HG03039 (cell line): ENCODE data around the gene GCN1.

ENCODE experiments used
- ATAC-seq: cut with Tn5 transposase; IDR thresholded peaks from one replicate; pipeline ENCODE4 v1.9.1; 2021; ENCODE audit warnings: mild to moderate bottlenecking, moderate library complexity; ENCODE audit not compliant: unreplicated experiment

Gene GCN1

DNA sequence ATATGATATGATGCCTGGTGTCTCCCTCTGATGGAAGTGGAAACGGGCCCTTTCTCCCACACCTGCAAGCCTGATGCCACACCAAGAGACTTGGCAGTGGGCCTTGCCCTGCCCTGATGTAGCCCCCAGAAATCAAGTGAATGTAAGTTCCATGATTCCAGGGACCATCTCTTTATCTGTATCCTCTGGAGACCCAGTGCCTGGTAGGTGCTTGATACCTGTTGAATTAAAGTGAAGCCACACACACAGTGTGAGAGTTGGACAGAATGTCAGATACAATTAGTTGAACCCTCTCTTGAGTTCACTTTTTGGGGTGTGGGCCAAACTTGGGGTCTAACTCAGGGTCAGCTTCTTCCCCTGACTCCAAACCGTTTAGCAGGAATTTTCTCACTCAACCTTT, 73.2 kb downstream of the GCN1 start:
- no peak for ATAC-seq

GRCh38 chr12:120119271-120119973, 75.1 kb downstream of the GCN1 start:
- ATAC-seq: no peak

- ATAC-seq: no peak
These were observed 76.0 kb downstream of the GCN1 start for GRCh38 chr12:120118321-120119061.

- ATAC-seq: no peak
These were observed 76.6 kb downstream of the GCN1 start for GRCh38 chr12:120117961-120118320.

DNA sequence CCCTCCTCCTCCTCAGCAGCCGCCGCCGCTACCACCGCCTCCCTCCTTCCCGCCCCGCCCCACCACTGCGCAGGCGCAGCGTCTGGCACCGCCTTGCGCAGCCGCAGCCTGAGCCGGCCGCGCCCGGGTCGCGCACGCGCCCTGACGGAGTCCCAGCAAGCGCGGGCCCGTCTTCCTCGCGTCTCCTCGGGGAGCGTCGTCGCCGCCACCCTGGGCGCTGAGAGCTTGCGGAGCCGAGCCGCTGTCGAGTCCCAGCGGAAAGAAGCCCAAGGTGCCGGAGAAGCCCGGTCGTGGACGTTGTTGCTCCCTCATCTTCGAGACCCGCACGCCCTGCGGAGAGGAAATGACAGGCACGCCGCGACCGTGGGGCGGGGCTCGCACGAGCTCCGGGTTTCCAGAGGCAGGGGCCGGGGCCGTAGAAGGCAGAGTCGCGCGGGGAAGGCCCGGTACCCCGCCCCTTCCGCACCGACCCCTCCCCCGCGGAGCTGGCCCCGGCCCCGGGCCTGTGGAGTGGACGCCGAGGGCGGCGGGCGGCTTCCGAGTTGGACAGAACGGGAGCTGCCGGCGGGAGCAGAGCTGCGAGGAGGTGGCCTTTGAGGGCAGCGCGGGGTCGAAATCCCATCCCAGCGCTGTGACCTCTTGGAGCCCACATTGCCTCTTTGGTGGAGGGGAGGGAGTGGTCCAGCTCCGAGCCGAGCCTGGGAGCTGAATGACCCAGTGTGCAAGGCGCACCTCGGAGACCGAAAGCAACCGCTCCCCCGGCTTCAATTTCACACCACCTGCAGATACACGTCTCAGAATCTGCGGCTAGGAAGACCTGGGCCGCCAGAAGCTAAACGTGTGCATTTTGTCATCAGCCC, 77.5 kb downstream of the GCN1 start:
- peak; percentile 48 for ATAC-seq

DNA sequence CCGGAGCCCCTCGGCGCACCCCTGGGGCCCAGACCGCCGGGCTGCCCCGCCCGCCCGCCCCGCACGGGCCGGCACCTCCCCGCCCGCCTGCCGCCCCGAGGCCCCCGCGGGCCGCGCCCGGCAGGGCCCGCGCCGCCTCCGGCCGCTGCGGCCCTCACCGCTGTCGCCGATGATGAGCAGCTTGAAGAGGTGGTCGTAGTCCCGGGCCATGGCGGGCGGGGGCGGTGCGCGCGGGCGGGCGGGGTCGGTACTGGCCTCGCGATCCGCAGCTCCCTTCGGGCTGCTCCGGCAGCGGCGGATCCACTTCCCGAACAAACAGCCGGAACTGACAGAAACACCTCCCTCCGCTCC, 78.1 kb downstream of the GCN1 start, which contains the start of gene RAB35:
RAB35 (minus strand) TSS at position 313 of the 351 bp plus-strand sequence; CDS start at position 210, 103 bp downstream.
- ATAC-seq: no peak

DNA sequence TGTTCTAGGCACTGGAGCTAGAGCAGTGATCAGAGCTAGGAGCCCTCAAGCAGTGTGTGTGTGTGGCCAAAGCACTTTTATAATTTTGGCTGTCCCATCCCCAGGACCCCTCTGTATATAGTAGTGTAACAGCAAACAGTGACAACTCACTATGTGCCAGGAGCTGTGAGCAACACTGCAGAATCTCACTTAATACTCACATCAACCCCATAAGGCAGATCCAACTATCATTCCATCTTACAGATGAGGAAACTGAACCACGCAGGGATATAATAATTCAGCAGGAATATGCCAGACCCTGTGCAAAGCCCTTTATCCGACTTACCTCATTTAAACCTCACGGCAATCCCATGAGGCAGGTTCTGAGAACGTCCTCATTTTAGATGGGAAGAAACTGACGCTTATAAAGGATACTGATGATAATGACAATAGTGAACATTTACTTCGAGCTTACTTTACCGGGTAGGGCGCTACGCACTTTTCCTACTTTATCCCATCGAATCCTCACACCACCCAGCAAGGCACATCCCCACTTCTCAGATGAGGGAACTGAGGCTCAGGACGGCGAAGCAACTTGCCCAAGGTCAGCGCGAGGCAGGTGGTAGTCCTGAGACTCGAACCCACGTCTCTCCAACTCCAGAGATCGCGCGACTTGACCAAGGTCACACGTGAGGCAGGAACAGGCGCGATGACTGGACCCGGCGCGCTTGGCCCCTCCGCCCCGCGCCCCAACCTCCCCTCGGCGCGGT, 78.6 kb downstream of the GCN1 start:
- peak; percentile 6 for ATAC-seq

- ATAC-seq: no peak
These were observed 79.4 kb downstream of the GCN1 start for GRCh38 chr12:120115066-120115465.

DNA sequence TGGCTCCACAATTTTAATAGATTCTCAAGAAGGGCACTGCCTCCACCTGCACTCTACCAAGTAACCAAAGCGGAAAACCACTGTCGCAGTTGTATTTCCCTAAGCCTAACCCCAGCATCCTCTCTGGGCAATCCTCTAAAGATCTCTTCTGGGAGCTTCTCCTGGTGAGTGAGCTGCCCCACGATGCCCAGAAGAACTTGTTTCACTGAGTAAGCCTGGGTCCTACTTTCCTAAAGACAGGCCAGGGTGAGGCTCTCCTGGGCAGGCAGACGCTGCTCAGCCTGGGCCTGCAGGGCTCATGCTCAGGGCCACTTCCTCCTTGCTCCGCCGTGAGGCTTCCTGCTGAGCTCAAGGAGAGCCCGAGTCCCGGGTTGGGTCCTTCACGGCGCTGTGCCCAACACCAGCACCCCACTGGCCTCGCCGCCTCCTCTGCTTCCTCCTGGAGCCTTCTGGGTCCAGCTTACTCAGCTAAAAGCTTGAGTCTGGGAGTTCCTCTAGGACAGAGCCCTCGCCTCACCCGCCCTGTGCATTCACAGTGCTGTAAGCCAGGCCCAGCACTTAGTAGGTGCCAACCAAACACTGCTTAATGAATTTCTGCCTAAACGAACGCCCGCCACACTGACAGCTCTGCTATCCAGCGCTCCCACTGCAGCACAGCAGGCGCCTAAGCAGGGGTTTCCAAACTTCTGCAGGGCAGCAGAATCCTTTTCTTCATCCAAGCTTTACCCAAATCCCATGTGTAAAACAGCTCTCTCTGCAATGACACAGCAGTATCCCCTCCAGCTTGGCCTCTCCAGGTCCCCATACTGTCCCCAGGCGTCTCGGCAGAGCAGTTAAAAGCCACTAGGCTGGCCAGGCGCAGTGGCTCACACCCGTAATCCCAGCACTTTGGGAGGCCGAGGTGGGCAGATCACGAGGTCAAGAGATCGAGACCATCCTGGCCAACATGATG, 83.7 kb downstream of the GCN1 start:
- ATAC-seq: no peak

GRCh38 chr12:120109570-120110267, 84.8 kb downstream of the GCN1 start:
- ATAC-seq: no peak

- ATAC-seq: no peak
These were observed 88.4 kb downstream of the GCN1 start for GRCh38 chr12:120106151-120106550.

- no peak for ATAC-seq
These were observed 91.1 kb downstream of the GCN1 start for GRCh38 chr12:120103371-120103770.

DNA sequence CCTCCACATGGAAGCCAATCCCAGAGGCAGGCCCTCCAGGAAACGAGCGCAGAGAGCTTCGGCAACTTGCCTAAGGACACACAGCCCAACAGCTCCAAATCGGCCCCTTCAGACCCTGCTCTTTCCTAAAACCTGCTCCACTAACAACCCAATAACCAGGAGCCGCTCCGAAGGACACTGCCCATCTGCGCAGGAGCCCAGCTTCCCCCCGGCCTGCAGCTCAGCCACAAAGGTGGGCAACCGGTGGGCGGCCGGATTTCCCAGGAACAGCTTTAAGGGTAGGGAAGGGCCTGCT, 91.5 kb downstream of the GCN1 start:
- ATAC-seq: no peak

DNA sequence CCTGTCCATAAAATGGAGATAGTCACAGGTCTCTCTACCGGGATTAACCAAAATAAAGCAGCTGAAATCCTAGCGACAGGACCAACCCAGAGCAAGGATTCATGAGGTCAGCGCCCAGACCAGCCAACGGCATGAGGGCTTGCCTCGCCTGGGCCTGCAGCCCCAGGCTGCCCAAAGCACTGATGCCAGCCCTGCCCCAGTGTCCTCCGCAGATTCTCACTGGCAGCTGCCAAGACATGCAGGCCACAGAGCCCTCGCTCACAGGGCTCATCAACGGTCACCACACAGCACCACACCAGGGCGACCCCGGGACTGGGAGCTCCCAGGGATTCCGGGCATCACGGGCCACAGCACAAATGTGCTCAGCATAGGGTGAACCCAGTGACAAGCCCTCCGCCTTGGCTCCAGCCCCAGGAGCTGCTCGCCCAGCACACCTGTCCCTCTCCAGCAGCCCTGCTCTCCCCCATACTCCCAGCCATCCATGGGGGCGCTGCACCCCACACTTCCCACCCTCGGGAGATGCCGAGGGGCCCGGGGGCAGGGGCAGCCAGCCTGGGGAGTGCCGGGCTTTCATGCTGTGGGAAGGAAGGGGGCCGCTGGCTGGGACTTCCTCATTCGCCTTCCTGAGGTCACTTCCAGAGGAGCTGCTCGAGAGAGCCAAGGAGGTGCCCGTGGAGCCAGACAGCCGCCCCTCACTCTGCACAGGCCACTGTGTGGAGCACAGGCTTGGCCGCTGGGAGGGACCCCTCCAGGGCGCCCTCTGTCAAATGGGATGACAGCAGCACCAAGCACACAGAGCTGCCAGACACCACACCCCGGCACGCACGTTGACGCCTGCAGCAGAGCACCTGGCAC, 92.1 kb downstream of the GCN1 start:
- no peak for ATAC-seq

GRCh38 chr12:120101617-120102016, 92.9 kb downstream of the GCN1 start:
- peak; percentile 17 for ATAC-seq

- ATAC-seq: peak; percentile 45
These were observed 93.3 kb downstream of the GCN1 start for GRCh38 chr12:120101182-120101581.

- no peak for ATAC-seq
These were observed 93.9 kb downstream of the GCN1 start for GRCh38 chr12:120100630-120101029.

DNA sequence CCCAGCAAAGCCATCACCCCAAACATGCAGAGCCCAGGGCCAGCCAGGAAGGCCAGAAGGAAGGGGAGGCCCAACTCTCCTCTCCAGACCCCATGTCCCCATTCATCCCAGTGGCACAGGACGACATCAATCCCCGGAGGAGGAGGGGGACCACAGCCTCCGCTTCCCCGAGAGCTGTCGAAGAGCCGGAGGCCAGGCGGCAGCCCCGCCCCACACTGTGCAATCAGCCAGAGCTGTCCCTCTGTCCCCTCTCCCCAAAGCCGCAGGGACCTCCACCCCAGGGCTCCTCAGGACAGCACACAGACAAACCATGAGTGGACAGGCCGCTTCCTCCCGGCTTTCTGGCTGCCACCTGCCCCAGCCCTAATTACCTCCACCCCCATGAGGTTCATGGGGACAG, 94.8 kb downstream of the GCN1 start:
- ATAC-seq: no peak
